GM21381 (cell line): ENCODE measurements around the gene KIRREL1.

Source experiments
- ATAC-seq: cut with Tn5 transposase; IDR thresholded peaks from one replicate; pipeline ENCODE4 v1.9.1; 2021; ENCODE audit warnings: mild to moderate bottlenecking, moderate library complexity; ENCODE audit not compliant: unreplicated experiment

The KIRREL1 gene

DNA sequence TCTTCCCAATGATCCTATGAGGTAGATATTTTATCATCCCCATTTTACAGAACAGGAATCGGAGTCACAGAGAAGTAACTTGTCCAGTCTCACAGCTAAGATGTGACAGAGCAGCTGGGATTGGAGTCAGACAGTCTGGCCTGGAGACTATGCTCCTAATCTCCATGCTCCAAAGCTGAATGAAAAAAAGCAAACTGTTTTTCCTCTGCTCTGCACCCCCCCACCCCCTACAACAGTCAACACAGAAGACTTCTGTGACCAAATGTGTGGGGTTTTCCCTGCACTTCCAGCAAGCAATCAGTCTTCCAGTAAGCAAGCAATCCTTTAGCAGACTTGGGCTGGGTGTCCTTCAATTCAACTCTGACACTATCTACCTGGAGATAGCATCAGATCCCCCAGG lies 33.2 kb downstream of the KIRREL1 start:
- ATAC-seq = no peak

GRCh38 chr1:158027508-158027907 lies 34.1 kb downstream of the KIRREL1 start:
- no peak for ATAC-seq

DNA sequence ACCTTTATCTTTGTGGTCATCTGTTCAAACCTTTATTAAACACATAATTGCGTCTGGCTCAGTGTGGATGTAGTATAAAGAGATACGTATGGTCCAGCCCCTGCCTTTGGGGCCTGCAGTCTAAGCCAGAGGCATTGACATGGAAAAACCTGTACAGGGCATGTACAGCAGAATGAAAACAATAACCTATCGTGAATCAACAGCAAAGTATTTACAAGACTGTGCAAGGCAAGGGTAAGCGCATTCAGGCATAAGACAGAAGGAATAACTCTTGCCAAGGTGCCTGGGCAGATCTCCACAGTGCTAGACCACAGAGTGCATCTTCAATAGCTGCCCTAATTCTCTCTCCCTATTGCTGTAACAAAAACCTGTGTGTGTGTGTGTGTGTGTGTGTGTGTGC lies 35.5 kb downstream of the KIRREL1 start:
- ATAC-seq = no peak

DNA sequence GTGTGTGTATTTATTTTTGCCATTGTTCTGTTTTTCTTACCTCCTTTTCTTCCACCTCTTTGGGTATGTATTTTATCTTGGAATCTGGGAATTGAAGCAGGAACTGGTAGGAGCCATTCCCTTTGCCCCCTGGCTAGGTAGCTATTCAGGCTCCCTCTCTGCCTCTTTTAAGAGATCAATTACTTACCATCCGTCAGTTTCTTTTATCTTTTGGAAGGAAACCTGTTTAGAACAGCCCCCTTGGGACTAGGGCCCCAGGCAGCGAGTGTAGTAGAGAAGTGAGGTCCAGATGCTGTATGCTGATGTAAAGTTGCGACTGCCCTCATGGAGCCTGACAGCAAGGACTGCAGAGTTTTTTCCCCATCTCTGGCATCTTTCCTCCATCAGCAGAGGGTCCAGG lies 41.6 kb downstream of the KIRREL1 start:
- no peak for ATAC-seq

GRCh38 chr1:158035976-158036583 lies 42.6 kb downstream of the KIRREL1 start:
- no peak for ATAC-seq

- no peak for ATAC-seq
These were observed 43.8 kb downstream of the KIRREL1 start for GRCh38 chr1:158037008-158037865.

DNA sequence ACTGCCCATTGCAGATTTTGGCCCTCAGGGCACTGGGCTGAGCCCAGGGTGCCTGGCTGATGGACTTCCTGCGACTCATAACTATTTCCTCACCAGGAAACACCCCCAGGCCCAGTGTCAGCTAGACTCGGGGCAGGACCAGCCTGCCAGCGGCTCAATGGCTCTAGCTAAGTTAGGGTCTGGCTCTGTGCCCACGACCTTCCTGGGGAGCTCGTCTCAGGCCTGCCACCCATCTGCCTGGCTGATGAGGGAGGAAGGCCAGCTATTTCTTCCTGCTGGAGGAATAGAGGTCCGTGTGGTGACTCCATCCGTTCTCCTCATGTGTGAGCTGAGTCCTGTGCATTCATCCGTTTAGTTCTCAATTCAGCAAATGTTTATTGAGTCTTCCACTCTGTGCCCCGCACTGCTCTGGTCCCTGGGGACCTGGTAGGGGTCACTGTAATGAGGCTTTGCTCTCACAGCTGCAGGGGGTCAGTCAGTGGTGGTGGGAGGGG lies 44.5 kb downstream of the KIRREL1 start:
- ATAC-seq = no peak

GRCh38 chr1:158038793-158039192 lies 45.3 kb downstream of the KIRREL1 start:
- no peak for ATAC-seq

DNA sequence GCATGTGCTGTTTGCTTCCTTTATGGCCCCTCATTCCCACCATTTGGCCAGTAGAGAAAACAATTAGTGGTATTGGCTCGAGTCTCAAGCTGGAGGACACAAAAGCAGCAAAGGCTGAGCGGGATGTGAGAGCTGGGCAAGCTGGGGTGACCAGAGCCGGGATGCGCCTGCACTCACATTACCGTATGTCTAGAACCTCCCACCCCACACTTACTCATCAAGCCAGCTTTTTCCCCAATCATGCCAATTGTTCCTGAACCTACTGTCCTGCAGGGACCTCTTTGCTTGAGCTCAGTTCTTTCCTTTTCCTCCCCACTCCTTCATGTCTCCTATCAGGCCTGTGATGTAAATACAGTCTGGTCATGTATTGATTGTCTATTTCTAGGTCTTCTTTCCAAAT lies 45.9 kb downstream of the KIRREL1 start:
- ATAC-seq = no peak

DNA sequence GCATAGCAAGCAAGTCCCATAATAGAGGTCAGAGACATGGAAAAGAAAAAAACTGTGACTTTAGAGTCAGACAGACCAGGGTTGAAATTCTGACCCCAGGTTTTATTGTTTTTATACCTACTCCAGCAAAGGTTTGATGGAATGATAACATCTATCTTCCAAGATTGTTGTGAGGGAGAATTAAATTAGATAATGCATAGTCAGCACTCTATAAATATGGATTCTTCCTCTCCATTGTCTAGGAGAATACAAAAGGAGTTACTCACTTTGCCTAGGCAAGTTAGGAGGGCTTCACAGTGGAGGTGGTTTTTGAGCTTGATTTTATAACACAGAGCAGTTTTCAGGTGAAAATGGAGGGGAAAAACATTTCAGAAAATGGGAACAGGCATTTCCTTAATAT lies 46.9 kb downstream of the KIRREL1 start:
- ATAC-seq = no peak

DNA sequence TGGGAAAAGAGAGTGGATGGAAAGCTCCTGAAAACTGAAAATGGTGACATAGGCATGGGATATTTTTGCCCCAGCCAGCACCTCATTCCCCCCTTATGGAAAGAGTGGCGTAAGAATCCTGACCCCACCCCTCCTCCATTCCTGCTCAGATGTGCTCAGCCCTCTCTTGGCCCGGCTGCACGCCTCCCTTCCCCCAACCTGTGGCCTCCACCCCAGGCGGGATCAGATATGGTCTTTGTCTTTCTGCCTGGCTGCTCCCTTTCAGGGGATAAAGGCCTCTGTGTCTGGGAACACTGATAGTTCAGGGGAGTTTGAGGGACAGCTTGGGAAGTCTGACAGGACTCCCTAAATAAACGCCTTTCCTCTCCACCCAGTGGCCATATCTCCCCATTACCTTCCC lies 49.8 kb downstream of the KIRREL1 start:
- ATAC-seq = no peak

DNA sequence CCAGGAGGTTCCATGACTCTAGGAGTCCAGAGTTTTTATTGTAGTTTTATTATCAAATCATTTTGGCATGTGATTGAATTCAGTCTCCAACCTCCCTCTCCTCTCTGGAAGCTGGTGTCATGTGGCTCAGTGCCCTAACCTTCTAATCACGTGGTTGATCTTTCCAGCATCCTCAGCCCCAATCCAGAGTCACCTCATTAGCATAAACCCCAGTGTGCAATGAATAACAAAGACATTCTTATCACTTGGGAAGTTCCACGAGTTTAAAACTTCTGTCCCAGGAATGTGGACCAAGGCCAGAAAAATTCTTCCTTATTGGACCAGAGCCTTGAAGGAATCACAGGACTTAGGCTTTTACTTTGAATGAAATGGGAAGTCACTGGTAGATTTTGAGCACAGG lies 52.2 kb downstream of the KIRREL1 start:
- no peak for ATAC-seq

DNA sequence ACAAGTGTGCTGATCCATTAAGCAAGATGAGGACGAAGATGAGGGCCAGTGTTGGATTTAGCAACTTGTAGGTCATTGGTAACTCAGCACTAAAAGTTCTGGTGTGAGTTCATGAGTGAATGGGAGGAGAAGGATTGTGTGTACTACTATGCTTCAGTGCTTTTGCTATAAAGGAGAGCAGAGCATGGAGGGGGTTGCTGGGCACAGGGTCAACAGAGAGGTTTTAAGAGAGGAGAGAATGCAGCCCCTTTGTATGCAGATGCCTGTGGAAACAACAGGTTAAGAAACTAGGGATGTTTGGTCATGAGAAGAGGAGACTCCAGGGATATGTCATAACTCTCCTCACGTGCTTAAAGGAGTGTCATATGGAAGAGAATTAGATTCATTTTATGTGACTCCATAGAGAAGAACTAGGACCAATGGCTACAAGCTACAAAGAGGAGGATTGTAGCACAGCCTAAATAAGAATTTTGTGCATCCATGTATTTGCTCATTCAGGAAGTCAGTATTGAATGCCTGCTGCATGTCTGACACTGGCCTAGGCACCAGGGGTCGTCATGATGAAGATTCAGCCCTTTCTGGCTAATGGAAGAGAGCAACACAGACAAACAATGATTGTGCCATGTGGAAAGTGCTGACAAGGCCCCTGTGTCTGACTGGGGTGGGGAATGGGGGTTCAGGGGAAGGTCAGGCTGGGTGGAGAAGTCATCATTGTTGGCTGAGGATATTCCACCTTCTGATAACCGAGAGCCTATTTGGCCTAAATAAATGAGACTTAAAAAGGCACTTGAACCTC lies 53.5 kb downstream of the KIRREL1 start:
- ATAC-seq = no peak

DNA sequence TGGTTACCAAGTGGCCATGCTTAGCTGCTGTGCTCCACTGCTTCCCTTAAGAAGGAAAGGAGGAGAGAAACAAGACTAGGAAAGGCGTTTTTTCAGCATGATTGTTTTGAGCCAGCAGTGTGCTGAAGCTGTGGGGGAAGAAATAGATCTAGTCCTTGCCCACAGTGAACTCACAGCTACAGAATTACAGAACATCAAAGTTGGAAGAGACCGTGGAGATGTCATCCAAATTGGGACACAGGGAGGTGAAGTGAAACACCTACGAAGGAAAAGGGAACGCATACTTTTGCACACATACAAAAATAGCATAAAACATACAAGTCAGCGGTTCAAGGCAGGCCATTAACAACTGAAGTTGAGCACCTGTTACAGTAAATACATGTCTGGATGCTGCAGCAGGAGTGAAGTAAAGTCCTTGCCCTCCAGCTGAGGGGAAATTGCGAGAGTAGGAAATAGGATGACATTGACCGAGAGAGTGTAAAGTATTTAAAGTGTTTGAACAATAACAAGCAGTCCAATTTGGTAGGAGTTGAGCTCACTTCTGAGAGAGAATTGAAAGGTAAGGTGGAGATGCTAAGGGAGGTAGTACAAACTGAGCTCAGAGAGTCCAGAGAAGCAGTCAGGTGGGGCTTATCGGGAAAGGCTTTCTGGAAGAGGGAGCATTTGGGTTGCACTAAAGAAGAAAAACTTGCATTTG lies 55.1 kb downstream of the KIRREL1 start:
- ATAC-seq = no peak

- no peak for ATAC-seq
These were observed 56.4 kb downstream of the KIRREL1 start for GRCh38 chr1:158049853-158050252.

DNA sequence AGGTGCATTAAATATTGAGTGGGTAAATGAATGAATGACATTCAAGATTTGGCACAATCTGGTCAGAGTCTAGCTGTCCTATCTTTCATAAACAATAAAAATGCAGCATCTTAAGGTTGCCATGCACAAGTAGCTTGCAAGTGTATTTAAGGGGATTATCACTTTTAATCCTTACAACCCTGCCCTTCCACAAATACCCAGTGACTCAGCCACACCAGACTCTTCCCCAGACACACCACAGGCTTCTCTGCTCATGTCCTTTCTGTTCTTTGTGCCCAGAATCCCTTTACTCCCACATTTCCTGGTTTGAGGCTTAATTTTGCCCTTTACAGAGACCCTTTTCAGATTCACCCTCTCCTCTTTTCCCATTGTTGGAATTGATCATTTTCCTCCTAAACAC lies 59.8 kb downstream of the KIRREL1 start:
- no peak for ATAC-seq

- ATAC-seq = no peak
These were observed 61.3 kb downstream of the KIRREL1 start for GRCh38 chr1:158054721-158055120.

- ATAC-seq = no peak
These were observed 62.4 kb downstream of the KIRREL1 start for GRCh38 chr1:158055854-158056253.

DNA sequence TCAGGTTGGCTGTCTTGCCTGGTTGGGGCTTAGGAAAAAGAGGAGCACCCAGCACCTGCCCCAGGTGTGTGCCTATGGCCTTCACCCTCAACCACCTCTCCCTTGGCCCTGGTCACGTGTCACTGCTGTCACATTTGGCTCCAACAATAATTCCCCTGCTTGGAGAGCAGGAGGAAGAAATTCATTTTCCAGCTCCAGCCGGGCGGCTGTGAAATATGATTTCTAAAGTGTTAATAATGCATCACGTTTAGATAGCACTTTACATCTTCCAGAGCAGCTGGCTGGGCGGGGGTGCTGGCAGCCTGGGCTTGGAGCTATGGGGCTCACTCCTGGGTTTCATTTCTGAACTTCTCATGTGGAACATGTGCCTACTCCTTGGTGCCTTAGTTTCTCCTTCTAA lies 63.1 kb downstream of the KIRREL1 start:
- ATAC-seq = no peak

DNA sequence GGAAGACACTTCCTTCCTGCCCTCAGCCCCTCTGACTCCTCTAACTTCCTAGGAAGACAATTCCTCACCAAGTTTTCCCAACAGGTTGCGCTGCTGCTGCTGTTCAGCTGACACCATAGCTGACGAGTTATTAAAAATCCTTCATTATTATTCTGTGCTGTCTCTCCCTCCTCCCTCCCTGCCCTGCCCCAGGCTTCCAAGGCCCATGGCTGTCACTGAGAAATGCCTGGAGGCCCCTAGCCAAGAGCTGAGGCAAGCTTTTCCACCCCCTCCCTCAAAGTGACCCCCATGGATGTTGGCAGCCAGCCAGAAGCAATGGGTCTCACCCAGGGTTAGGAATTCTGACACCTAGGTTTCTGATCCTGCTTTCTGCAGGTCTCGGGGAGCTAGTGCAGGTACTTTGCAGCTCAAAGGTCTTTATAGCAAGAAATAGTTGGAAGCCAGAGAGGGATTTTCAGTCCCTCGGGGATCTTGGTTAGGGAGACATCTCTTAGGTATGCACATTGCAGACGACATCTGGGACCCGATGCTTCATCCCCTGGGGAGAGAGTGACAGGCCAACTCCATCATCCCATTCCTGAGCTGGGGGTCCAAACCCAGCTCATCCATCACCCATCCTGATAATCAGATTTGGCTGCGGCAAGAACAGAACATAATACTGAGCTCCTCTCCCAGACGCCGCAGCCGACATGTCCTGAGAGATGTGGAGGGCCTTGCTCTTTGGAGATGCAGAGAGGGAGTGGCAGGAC lies 65.0 kb downstream of the KIRREL1 start:
- ATAC-seq = no peak
